Measurements from ENCODE around the gene PATL1.
A peak's percentile ranks its signal among the peaks of the same experiment; 100 is the strongest.
"Not testable (repeated sequence)": the region's sequence is repeated elsewhere in the genome, so short reads cannot be mapped to it uniquely, and the experiment has no call there.

The PATL1 gene

GRCh38 chr11:59674291-59674690 is 5.5 kb upstream of the PATL1 start:
- no peak for DNase-seq

GRCh38 chr11:59673291-59673690 is 4.5 kb upstream of the PATL1 start:
- no peak for DNase-seq

GRCh38 chr11:59671471-59671870 is 2.6 kb upstream of the PATL1 start:
- DNase-seq = no peak

- DNase-seq = no peak
These were observed 773 bp upstream of the PATL1 start for GRCh38 chr11:59669611-59670009.

- peak; percentile 42 for DNase-seq
These were observed 468 bp downstream of the PATL1 start for GRCh38 chr11:59668188-59668949.

- DNase-seq = no peak
These were observed 1.0 kb downstream of the PATL1 start for GRCh38 chr11:59667812-59668187.

GRCh38 chr11:59666969-59667368 is 1.9 kb downstream of the PATL1 start:
- no peak for DNase-seq

- DNase-seq = no peak
These were observed 8.2 kb downstream of the PATL1 start for GRCh38 chr11:59660621-59661020.

- DNase-seq = no peak
These were observed 8.9 kb downstream of the PATL1 start for GRCh38 chr11:59659981-59660380.

GRCh38 chr11:59658036-59658435 is 10.8 kb downstream of the PATL1 start:
- DNase-seq = no peak

GRCh38 chr11:59654893-59655292 is 13.9 kb downstream of the PATL1 start:
- no peak for DNase-seq

GRCh38 chr11:59647245-59647980 is 21.4 kb downstream of the PATL1 start:
- no peak for DNase-seq

- DNase-seq = no peak
These were observed 24.3 kb downstream of the PATL1 start for GRCh38 chr11:59644528-59644927.

- DNase-seq = no peak
These were observed 25.4 kb downstream of the PATL1 start for GRCh38 chr11:59643390-59643789.

- DNase-seq = no peak
These were observed 27.7 kb downstream of the PATL1 start for GRCh38 chr11:59641156-59641555.

- DNase-seq = no peak
These were observed 38.3 kb downstream of the PATL1 start for GRCh38 chr11:59630493-59630892.

- DNase-seq = no peak
These were observed 38.8 kb downstream of the PATL1 start for GRCh38 chr11:59629996-59630395.

- DNase-seq = not testable (repeated sequence)
These were observed 41.9 kb downstream of the PATL1 start for GRCh38 chr11:59626969-59627368.

GRCh38 chr11:59625703-59626102 is 43.1 kb downstream of the PATL1 start:
- DNase-seq = no peak

GRCh38 chr11:59617876-59618275 is 51.0 kb downstream of the PATL1 start:
- DNase-seq = no peak

- peak; percentile 62 for DNase-seq
These were observed 52.3 kb downstream of the PATL1 start for GRCh38 chr11:59616396-59616982.

- peak; percentile 89 for DNase-seq
These were observed 53.0 kb downstream of the PATL1 start, which contains the start of gene OSBP for GRCh38 chr11:59615637-59616395. Gene OSBP (minus strand): TSS chr11:59615774. CDS start chr11:59615664, 110 bp downstream.

- DNase-seq = no peak
These were observed 53.7 kb downstream of the PATL1 start for GRCh38 chr11:59615120-59615636.

Data from activated gamma-delta T cell (primary cell).